Medulla oblongata (tissue), 1 donor: ENCODE data around the gene SLC49A3.
A peak's percentile ranks its signal among the peaks of the same experiment; 100 is the strongest.
"Not testable (repeated sequence)": the region's sequence is repeated elsewhere in the genome, so short reads cannot be mapped to it uniquely, and the experiment has no call there.

Experiments
- DNase-seq: peaks from one replicate; pipeline ENCODE4 v3.0.0-alpha.2; 2015; ENCODE audit errors: extremely low spot score

The SLC49A3 gene

DNA sequence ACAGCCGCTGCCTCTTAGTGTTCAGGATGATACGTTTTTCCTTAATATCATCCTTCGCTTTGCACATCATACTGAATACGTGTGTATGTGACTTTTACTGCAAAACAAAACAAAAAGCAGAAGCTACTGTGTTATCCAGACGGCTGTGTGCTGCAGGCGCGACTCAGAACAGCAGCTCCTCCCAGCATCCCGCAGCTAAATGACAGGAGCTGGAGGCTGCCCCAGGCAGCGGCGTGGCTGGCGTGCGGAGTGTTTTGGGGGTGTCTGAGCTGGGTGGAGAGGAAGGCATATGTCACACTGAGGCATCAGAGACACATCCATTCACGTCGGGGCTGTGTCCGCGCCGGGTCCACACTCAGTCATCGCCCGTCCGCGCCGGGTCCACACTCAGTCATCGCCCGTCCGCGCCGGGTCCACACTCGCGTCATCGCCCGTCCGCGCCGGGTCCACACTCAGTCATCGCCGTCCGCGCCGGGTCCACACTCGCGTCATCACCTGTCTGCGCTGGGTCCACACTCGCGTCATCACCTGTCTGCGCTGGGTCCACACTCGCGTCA lies 33.3 kb upstream of the SLC49A3 start:
- no peak for DNase-seq

GRCh38 chr4:721261-722168 lies 32.6 kb upstream of the SLC49A3 start:
- DNase-seq = peak; percentile 45

GRCh38 chr4:720111-720860 lies 31.3 kb upstream of the SLC49A3 start:
- DNase-seq = no peak

DNA sequence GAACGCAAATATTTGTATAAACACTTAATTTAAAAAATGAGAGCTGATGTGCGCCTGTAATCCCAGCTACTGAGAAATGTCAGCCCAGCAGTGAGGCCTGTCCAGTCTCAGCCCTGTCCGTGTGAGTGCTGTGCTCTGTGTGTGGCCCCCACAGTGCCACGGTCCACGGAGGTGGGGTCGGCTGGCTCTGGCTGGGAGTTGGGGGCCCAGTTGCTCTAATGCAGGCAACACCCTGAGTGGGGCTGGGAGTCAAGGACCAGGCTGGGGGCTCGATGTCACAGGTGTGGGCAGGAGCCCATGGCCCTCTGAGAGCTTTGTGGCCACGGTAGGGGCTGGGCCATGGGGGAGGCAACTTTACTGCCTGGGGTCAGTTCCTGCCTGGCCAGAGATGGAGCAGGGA lies 29.5 kb upstream of the SLC49A3 start:
- no peak for DNase-seq

DNA sequence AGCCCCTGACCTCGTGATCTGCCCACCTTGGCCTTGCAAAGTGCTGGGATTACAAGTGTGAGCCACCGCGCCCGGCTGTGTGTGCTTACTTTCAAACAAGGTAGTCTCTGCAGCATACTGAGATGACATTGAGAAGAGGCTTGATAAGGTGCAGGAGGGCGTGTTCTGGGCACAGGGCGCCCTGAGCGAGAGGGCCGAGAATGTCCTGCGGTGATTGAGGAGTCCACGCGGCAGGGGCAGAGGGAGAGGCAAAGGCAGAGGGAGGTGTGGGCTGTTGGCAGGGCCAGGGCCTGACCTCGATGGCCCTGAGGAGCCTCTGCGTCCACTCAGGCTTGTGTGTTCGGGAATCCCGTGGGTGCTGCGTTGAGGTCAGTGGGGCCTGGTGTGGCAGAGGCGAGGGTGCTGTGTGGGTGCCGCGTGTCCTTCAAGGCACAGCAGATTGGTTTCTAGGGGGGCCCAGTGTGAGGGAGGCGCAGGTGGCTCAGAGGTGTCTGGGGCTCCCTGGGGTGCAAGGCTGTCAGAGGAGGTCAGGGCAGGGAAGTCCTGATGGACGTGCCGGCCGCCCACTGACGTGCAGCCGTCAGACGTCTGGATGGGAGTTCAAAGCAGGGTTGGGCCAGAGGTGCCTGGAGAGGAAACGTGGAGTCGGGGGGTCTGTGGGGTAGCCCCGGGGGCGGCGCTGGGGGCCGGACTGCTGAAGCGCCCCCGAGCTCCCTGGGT lies 28.8 kb upstream of the SLC49A3 start:
- DNase-seq = no peak

- DNase-seq = no peak
These were observed 25.1 kb upstream of the SLC49A3 start for GRCh38 chr4:714087-714486.

- DNase-seq = no peak
These were observed 24.1 kb upstream of the SLC49A3 start for GRCh38 chr4:712916-713632.

- DNase-seq = no peak
These were observed 23.1 kb upstream of the SLC49A3 start for GRCh38 chr4:712093-712492.

DNA sequence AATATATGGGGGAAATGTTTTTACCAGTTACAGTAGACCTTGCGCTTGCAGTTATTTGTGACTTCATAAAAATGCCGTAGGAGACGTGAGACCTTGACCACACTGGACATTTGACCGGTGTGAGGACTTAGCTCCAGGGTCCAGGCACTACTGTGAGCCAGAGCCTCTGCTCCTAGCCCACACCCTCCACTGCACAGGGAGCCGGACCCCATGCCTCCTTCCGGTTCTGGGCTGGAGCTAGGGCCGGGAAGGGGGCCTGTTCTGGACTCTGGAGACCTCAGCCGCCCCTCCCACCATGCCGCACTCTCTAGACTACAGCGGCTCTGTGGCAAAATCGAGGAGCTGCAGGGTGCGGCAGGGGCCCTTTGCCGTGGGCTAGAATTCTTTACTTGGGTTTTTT lies 22.0 kb upstream of the SLC49A3 start:
- no peak for DNase-seq

DNA sequence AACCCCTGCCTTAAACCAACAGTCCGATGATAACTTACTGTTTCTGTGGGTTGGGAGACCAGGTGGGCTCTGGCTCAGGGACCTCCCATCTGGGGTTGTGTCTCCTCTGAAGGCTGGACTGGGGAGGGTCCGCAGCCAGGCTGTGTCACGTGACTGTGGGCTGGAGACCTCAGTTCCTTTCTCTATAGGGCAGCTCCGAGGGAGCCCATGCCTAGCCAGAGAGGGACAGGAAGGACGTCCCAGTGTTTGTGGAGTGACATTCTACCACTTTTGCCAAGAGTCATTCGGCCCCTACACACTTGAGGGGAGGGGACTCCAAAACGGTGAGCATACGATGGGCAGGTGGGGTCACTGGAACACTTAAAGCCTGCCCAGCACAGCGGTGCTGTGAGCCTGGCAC lies 21.2 kb upstream of the SLC49A3 start:
- no peak for DNase-seq

GRCh38 chr4:709348-709747 lies 20.4 kb upstream of the SLC49A3 start:
- DNase-seq = no peak

DNA sequence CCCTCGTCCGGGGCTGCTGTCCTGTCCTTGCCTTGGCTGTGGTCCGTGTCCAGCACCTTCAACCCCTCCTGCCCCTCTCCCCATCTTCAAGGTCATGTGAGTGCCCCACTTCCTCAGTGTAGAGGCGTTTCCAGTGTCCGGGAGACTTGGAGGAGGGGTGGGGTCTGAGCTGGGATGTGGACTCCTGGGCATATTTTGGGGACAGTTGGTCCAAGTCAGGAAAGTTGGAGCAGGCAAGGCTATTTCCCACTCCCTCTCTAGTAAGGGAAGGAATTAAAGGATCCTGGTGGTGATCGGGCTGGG lies 19.6 kb upstream of the SLC49A3 start:
- no peak for DNase-seq

DNA sequence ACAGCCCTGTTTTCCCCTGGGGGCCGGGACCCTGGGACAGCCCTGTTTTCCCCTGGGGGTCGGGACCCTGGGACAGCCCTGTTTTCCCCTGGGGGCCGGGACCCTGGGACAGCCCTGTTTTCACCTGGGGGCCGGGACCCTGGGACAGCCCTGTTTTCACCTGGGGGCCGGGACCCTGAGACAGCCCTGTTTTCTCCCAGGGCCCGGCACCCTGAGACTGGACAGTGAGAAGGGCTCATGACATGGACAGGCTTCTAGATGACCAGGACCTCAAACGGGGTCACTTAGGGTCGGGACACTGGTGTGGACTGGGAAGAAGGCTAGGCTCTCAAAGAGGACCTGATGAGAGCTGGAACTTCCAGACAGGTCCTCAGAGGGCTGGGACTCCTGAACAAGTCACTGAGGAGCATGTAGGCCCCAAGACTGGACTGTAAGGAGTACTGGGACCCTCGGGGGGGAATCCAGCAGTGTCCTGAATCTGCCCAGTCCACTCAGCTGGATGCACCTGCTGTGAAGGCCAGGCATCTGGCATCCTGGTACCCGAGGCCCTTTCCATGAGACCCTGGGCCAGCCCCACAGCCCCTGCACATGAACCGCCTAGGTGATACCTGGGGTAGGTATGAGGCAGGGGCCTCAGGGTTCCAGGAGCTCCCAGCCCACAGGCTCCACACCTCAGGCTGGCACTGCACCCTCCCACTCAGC lies 19.1 kb upstream of the SLC49A3 start:
- no peak for DNase-seq

DNA sequence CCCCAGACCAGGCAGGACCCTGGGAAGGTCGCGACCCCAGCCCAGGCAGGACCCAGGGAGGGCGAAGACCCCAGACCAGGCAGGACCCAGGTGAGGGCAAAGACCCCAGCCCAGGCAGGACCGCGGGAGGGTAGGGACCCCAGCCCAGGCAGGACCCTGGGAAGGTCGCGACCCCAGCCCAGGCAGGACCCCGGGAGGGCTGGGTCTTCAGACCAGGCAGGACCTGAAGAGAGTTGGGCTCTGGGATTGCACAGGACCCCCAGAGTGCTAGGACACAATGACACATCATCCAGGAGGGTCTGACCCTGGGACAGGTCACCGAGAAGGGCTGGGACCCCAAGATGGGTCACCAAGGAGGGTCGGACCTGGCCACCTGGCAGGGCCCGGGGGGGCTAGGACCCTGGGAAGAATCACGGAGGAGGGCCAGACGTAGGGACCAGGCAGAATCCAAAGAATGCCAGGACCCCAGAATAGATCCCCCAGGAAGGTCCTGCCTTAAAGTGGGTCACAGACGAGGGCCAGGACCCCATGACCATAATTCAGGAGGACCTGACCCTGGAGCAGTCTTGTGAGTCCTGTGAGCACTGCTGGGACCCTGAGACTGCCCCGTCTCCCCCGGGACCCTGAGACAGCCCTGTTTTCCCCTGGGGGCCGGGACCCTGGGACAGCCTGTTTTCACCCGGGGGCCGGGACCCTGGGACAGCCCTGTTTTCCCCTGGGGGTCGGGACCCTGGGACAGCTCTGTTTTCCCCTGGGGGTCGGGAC lies 18.1 kb upstream of the SLC49A3 start:
- no peak for DNase-seq

DNA sequence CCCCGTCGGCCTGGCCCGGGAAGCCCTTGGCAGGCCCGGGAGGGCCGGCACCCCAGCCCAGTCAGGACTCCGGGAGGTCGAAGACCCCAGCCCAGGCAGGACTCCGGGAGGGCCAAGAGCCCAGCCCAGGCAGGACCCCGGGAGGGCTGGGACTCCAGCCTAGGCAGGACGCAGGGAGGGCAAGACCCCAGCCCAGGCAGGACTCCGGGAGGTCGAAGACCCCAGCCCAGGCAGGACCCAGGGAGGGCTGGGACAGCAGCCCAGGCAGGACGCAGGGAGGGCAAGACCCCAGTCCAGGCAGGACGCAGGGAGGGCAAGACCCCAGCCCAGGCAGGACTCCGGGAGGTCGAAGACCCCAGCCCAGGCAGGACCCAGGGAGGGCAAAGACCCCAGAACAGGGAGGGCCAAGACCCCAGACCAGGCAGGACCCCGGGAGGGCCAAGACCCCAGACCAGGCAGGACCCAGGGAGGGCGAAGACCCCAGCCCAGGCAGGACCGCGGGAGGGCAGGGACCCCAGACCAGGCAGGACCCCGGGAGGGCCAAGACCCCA lies 17.2 kb upstream of the SLC49A3 start:
- DNase-seq = not testable (repeated sequence)

- peak; percentile 96 for DNase-seq
These were observed 16.5 kb upstream of the SLC49A3 start, which contains the start of gene PCGF3 for GRCh38 chr4:705278-706082. Gene PCGF3, plus strand, starts transcription at chr4:705832. Its CDS starts 27,849 bp downstream, at chr4:733681.

DNA sequence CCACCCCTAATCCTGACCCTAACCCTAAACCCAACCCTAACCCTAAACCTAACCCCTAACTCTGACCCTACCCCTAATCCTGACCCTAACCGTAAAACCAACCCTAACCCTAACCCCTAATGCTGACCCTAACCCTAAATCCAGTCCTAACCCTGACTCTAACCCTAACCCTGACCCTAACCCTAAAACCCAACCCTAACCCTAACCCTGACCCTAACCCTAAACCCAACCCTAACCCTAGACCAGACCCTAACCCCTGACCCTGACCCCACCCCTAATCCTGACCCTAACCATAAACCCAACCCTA lies 16.0 kb upstream of the SLC49A3 start:
- DNase-seq = no peak

DNA sequence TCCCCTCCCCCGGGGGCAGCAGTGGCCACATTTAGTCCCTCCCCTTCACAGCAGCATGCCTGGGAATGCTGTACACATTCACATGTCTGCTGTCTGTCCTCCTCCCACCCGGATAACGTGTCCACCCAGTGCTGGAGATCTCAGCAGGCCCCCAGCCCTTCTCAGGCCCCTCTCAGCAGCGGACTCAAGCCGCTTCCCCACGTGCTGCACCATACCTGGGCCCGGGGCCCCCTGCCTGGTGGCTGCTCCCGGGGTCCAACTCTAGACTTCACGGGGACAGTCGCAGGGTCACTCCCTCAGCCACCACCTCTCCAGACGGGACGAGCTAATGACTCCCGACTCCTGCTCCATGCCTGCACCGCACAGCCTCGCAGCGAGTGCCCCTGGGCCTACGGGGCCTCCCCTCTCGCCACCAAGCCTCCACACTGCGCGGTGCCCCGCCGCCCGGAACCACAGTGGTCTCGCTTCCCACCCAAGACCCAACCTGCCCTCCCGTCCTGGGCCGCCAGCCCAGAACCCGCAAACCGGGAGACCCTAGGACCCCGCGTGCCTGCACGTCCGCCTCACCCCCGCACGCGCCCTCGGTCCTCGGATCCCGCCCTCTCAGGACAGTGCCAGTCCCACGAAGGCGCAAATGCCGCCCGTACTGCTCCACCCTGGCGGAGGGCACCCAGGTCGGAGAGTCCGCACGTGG lies 15.4 kb upstream of the SLC49A3 start:
- no peak for DNase-seq
